DND-41 (cell line): ENCODE measurements around the gene KRT77.
"Not testable (repeated sequence)": the region's sequence is repeated elsewhere in the genome, so short reads cannot be mapped to it uniquely, and the experiment has no call there.

ENCODE experiments used
- CTCF ChIP-seq: IDR thresholded peaks from 2 replicates; pipeline ENCODE4 v1.5.1; 2012; ENCODE audit warnings: borderline replicate concordance, low read length, moderate library complexity, mild to moderate bottlenecking; ENCODE audit not compliant: poor library complexity, severe bottlenecking; ENCODE audit errors: extremely low read depth
- EZH2 ChIP-seq: IDR thresholded peaks from 3 replicates; pipeline ENCODE4 v1.6.1; 2012; ENCODE audit warnings: borderline replicate concordance, low read depth, mild to moderate bottlenecking, moderate library complexity, low read length, inconsistent platforms; ENCODE audit not compliant: severe bottlenecking

- not testable (repeated sequence) for TF ChIP-seq CTCF, EZH2
Measured at GRCh38 chr12:52712122-52712521, 8.8 kb upstream of the KRT77 start.
